MV-4-11 (cell line): ENCODE data around the gene TTF1.
A peak's percentile ranks its signal among the peaks of the same experiment; 100 is the strongest.

Experiments
- DNase-seq: peaks from one replicate; lab custom pipeline; 2025; lab: John Stamatoyannopoulos, UW

The TTF1 gene

DNA sequence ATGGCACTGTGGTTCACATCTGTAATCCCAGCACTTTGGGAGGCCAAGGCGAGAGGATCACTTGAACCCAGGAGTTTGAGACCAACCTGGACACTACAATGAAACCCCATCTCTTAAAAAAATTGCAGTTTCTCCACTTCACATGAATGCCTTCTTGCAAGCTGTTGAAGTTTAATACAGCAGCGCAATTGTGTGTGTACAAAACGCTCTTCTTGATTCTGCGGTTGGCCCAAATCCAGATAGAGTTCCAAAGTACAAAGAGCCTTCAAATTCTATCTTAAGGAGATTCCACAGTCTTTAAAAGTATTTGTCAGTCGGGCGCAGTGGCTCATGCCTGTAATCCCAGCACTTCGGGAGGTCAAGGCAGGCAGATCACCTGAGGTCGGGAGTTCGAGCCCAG, 42.6 kb downstream of the TTF1 start:
- no peak for DNase-seq

DNA sequence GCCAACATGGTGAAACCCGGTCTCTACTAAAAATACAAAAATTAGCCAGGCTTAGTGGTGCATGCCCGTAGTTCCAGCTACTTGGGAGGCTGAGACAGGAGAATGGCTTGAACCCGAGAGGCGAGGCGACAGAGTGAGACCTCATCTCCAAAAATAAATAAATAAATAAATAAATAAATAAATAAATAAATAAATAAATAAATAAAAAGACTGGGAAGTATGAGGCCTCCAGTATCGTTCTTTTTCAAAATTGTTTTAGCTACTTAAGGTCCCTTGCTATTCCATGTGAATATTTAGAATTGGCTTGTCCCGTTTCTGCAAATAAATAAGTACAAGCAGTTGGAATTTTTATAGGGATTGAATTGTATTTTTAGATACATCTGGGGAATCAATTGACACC, 48.9 kb downstream of the TTF1 start:
- no peak for DNase-seq

- DNase-seq = no peak
These were observed 50.2 kb downstream of the TTF1 start for GRCh38 chr9:132356324-132356924.

DNA sequence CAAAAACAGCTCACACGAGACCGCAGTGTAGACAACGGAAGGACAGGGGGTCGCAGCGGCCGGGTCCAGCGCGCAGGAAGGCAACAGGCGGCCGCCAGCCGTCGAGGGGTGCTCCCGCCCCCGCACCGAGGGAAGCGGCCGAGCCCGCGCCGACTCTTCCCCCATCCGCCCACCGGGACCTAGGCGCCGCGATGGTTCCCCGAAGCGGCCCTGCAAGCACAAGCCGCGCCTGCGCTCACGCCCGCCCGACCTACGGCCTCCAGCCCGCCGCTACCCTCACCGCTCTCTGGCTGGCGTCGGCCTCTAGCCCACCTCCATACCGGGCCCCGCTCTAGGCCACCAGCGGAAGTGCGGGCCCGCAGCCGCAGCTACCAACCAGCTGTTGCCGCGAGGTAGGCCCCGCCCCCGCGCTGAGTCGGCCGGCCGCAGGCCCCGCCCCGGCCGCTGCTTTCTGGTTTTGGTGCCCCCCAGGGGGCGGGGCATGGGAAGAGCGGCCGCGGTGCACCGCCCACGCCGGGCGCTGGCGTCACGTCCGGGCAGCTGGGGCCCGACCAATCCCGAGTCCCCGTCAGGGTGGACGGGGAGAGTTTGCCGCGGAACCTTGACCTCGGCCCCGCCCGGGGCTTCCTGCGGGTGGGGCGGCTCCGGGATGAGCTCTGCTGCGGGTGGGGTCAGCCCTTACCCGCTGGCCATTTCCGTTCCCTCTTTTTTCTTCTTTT, 51.8 kb downstream of the TTF1 start, which contains the start of gene SETX:
Gene SETX (minus strand): TSS at position 350 of the 719 bp plus-strand sequence. CDS start 5,558 bp downstream, outside the sequence.
- peak; percentile 96 for DNase-seq

DNA sequence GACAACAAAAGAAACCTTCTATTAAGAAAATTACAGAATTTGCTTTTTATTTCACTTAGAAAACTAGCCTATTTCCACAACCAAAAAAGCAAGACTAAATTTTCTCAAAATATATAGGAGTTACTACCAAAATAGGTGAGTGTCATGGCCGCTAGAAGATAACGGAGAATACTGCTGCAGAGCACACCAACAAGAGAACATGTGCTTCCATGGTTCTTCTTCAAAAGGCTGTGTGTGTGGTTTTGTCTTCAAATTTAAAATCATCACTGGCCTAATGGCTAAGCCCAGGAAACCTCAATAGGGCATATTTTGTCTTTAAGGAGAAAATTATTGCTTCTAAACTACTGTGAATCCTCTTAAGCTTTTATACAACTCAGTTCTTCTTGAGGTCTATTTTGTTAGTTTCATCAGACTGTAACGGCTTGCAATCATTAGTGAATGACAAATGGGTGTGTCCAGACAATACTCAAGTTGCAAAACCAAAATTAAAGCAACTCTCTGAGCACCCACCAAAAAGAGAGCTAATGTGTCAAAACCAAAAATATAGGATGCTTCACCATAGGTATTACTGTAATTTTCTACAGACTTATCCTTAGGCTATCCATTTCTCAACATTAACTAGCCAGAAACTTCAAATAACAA, 55.1 kb downstream of the TTF1 start:
- DNase-seq = peak; percentile 34

DNA sequence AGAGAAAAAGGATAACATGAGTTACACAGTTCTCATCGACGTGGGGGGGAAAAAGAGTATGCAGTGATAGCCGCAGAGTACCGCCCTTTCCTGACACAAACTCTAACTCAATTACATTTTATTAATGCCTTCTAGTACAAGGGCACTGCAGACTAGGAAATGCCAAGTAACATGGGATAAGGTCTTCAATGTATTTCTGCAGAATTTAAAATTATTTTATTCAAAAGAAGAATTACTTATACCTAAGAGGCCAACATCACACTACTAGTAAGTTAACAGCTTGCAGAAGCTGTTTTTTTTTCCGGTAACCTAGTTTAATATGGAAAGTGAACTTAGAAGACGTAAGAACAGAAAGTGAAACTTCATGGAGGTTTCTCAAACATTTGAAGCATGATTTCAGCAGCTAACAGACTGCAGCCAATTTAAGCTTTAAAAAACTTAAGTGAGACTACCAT, 55.8 kb downstream of the TTF1 start:
- peak; percentile 66 for DNase-seq

DNA sequence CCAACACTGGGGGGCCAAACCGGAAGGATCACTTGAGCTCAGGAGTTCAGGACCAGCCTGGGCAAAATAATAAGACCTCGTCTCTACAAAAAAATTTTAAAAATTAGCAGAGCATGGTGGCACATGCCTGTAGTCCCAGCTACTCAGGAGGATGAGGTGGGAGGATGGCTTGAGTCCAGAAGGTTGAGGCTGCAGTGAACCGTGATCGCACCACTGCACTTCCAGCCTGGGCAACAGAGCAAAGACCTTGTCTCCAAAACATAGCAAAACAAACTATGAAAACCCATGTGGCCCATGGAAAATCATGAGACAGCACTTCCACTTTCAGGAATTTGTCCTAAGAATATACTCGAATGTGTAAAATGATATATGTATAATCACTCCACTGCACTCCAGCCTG, 58.0 kb downstream of the TTF1 start:
- DNase-seq = no peak

- DNase-seq = no peak
These were observed 60.5 kb downstream of the TTF1 start for GRCh38 chr9:132346177-132346576.

- no peak for DNase-seq
These were observed 65.3 kb downstream of the TTF1 start for GRCh38 chr9:132341177-132341840.

- no peak for DNase-seq
These were observed 72.3 kb downstream of the TTF1 start for GRCh38 chr9:132334364-132334763.

DNA sequence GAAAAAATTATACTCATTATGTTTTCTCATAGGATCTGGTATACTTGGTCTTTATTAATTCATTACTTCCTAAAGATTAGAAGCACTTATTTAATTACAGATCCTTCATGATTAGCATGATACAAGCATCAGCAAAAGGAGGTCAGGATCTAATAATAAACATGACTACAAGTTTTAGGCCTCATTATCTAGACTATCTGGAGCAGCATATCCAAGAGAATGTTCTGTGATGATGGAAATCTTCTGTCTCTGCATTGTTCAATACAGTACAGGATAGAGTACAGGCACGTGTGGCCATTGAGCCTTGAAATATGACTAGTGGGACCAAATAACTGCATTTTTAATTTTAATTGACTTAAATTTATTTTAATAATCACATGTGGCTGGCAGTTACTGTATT, 73.1 kb downstream of the TTF1 start:
- DNase-seq = no peak

- no peak for DNase-seq
These were observed 78.1 kb downstream of the TTF1 start for GRCh38 chr9:132328580-132328979.

DNA sequence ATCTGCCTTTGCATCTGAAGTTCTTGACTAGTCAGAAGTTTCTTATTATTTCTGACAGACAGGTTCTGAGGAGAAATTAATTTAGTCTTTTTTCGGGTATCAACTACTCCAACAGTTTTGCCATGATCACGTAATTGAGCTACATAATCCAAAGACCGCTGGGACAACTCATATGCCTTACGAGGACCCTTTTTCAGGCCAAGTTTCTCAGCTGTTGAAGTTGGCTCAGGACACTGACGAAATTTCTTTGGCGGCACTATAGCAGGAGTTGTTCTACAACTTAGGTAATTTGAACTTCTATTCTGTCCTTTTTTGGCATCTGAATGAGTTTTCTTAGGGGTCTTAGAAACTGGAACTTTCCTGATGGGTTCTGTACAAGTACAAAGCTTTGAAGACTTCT, 79.1 kb downstream of the TTF1 start:
- DNase-seq = no peak
